ENCODE results near the gene CCDC116. TPM values are rescaled to one million over a fixed set of nuclear protein-coding genes. Genes with fewer than 3 reads are reported as not detected.

CCDC116 gene
- total and polyA plus RNA-seq, 9 donors: 0.46 to 0.88 (median 0.67) TPM; not detected in 1

- no peak overlapping the region for H3K4me3 ChIP-seq
- intact Hi-C loops (cut with DNase I): no loop called here
- no peak for DNase-seq
- TF ChIP-seq CTCF (IDR thresholded peaks at IDR 0.05) (no peak), EP300 (IDR thresholded peaks at IDR 0.05) (no peak), POLR2A (IDR thresholded peaks at IDR 0.05) (no peak)
- no peaks in the 10 kb centered on the region for H3K27me3 ChIP-seq
- H3K27ac ChIP-seq: no peak overlapping the region
- H3K36me3 ChIP-seq: no peaks in the 10 kb centered on the region
- 14 to 21% (median 18%) methylated on average over 17 of the region's 17 CpGs for WGBS, 3 donors
- peaks cover 3% of the 10 kb centered on the region for H3K4me1 ChIP-seq (ENCODE audit: insufficient read depth)
- H3K9me3 ChIP-seq: no peaks in the 10 kb centered on the region
These were observed 24.4 kb downstream of the CCDC116 start for GRCh38 chr22:21657020-21657359.

GRCh38 chr22:21657360-21658032, 24.9 kb downstream of the CCDC116 start:
- Histone ChIP-seq H3K4me3 (peak overlapping the region; percentile 22), H3K36me3 (no peaks in the 10 kb centered on the region), H3K27me3 (no peaks in the 10 kb centered on the region), H3K27ac (no peak overlapping the region), H3K4me1 (ENCODE audit: insufficient read depth) (peaks cover 1% of the 10 kb centered on the region), H3K9me3 (no peaks in the 10 kb centered on the region)
- TF ChIP-seq CTCF (IDR thresholded peaks at IDR 0.05): no peak
- no peak for TF ChIP-seq POLR2A (IDR thresholded peaks at IDR 0.05)
- TF ChIP-seq EP300 (IDR thresholded peaks at IDR 0.05): no peak
- WGBS, 3 donors: 1% methylated on average over 56 to 79 of the region's 79 CpGs
- peak in 2 of 5 donors; percentile 34 to 48 for DNase-seq
- intact Hi-C loops (cut with DNase I): no loop called here

GRCh38 chr22:21659864-21660525, 27.4 kb downstream of the CCDC116 start:
- TF ChIP-seq EP300 (IDR thresholded peaks at IDR 0.05) (no peak), POLR2A (IDR thresholded peaks at IDR 0.05) (no peak), CTCF (IDR thresholded peaks at IDR 0.05) (no peak)
- Histone ChIP-seq H3K9me3 (no peaks in the 10 kb centered on the region), H3K27ac (no peak overlapping the region), H3K27me3 (no peaks in the 10 kb centered on the region), H3K36me3 (no peaks in the 10 kb centered on the region), H3K4me1 (ENCODE audit: insufficient read depth) (no peaks in the 10 kb centered on the region), H3K4me3 (no peak overlapping the region)
- DNase-seq: no peak
- 74 to 80% (median 78%) methylated on average over 7 of the region's 7 CpGs for WGBS, 3 donors
- intact Hi-C loops (cut with DNase I): loop anchor here in 1 of 4 donors (10.0 kb wide), 1 partner anchor 55 kb away; no protein-coding TSS in a partner anchor

- DNase-seq: no peak
- H3K27me3 ChIP-seq: no peaks in the 10 kb centered on the region
- TF ChIP-seq CTCF (IDR thresholded peaks at IDR 0.05) (no peak), POLR2A (IDR thresholded peaks at IDR 0.05) (no peak), EP300 (IDR thresholded peaks at IDR 0.05) (no peak)
- no peak overlapping the region for H3K4me3 ChIP-seq
- intact Hi-C loops (cut with DNase I): loop anchor here in 1 of 4 donors (10.0 kb wide), 1 partner anchor 56 kb away; no protein-coding TSS in a partner anchor
- WGBS, 3 donors: 60 to 81% (median 66%) methylated on average over 7 of the region's 7 CpGs
- H3K9me3 ChIP-seq: no peaks in the 10 kb centered on the region
- no peak overlapping the region for H3K27ac ChIP-seq
- H3K4me1 ChIP-seq (ENCODE audit: insufficient read depth): no peaks in the 10 kb centered on the region
- H3K36me3 ChIP-seq: no peaks in the 10 kb centered on the region
These were observed 28.3 kb downstream of the CCDC116 start for GRCh38 chr22:21660904-21661303.
